SK-N-MC (cell line): ENCODE data around the gene DCT.

ENCODE experiments used
- EZH2 ChIP-seq: fragments of 200-600 bp; sonication (generic); IDR thresholded peaks from one replicate; pipeline ENCODE4 v1.6.1; 2017; ENCODE audit warnings: antibody characterized with exemption
- POLR2AphosphoS5 ChIP-seq: IDR thresholded peaks from 2 replicates; pipeline ENCODE4 v1.6.1; 2012; ENCODE audit warnings: mild to moderate bottlenecking, low read depth, low read length, borderline replicate concordance

- TF ChIP-seq POLR2AphosphoS5: no peak
- TF ChIP-seq EZH2: no peak
These were observed 83.6 kb downstream of the DCT start for GRCh38 chr13:94395860-94396259.
